Calu3 (cell line): ENCODE data around the gene RHOXF2B. TPM values are rescaled to one million over a fixed set of nuclear protein-coding genes. Genes with fewer than 3 reads are reported as not detected.
"Not testable (repeated sequence)": the region's sequence is repeated elsewhere in the genome, so short reads cannot be mapped to it uniquely, and the experiment has no call there.

Experiments used
- Bru-seq: library from RNA; stranded (reverse); fragments of 400-500 nt; gene quantifications from one replicate; lab custom pipeline; 2021; lab: Mats Ljungman, UMichigan
- BruChase-seq, 2 experiments: library from RNA; stranded (reverse); fragments of 400-500 nt; gene quantifications; one replicate each; lab custom pipeline; 2021; lab: Mats Ljungman, UMichigan
- BruUV-seq: library from RNA; stranded (reverse); fragments of 400-500 nt; replicated peaks from 2 replicates; lab custom pipeline; 2021; lab: Mats Ljungman, UMichigan
- CTCF ChIA-PET: fragments of 300-600 bp; sonication (Branson Sonifier 250); formaldehyde crosslinking; loops from one replicate; lab custom pipeline; 2022; ENCODE audit warnings: antibody characterized with exemption; lab: Charles Lee
- DNase-seq: peaks from one replicate; pipeline ENCODE4 v3.0.0; 2022
- H3K27ac Mint-ChIP-seq: one replicate; pipeline ENCODE4 v1.8.0; 2022; ENCODE audit warnings: mixed read lengths; ENCODE audit not compliant: unreplicated experiment
- H3K27me3 Mint-ChIP-seq: one replicate; pipeline ENCODE4 v1.8.0; 2022; ENCODE audit warnings: mixed read lengths; ENCODE audit not compliant: unreplicated experiment
- H3K36me3 Mint-ChIP-seq: one replicate; pipeline ENCODE4 v1.8.0; 2022; ENCODE audit warnings: mild to moderate bottlenecking, moderate library complexity, mixed read lengths; ENCODE audit not compliant: insufficient read depth, unreplicated experiment
- H3K4me1 Mint-ChIP-seq: one replicate; pipeline ENCODE4 v1.8.0; 2022; ENCODE audit warnings: mild to moderate bottlenecking, low read depth, mixed read lengths; ENCODE audit not compliant: unreplicated experiment
- H3K4me3 Mint-ChIP-seq: one replicate; pipeline ENCODE4 v1.8.0; 2022; ENCODE audit warnings: mild to moderate bottlenecking, low read depth, moderate library complexity, mixed read lengths; ENCODE audit not compliant: unreplicated experiment
- H3K9me3 Mint-ChIP-seq: one replicate; pipeline ENCODE4 v1.8.0; 2022; ENCODE audit warnings: low read depth, mixed read lengths; ENCODE audit not compliant: unreplicated experiment
- intact Hi-C: fragments of 100-400 bp; cut with micrococcal nuclease; formaldehyde crosslinking; loops from one replicate; pipeline ENCODE4 v1.10.0; 2022; ENCODE audit not compliant: unreplicated experiment
- long read RNA-seq: library from polyadenylated mRNA; stranded (forward); transcript quantifications from one replicate; pipeline ENCODE4 v2.0.0, GENCODE V29; 2022
- total RNA-seq: library from RNA; stranded (reverse); gene quantifications from 2 replicates; pipeline ENCODE4 v1.2.3, GENCODE V29; 2022
- TF ChIP-seq, protein P1 (sequence below): fragments of 200-600 bp; IDR thresholded peaks from one replicate; pipeline ENCODE4 v1.8.0; 2022; ENCODE audit warnings: antibody characterized with exemption; ENCODE audit not compliant: unreplicated experiment

RHOXF2B gene
- total RNA-seq (not detected in 2 replicates), Bru-seq, nascent RNA (not detected), BruChase-seq, experiment 1, labeled RNA remaining after a 6-hour chase (not detected), BruChase-seq, experiment 2, labeled RNA remaining after a 2-hour chase (not detected)
- long read RNA-seq: 0 reads

GRCh38 chrX:120077590-120077989 is at the start of gene RHOXF2B:
Gene RHOXF2B (minus strand): TSS chrX:120077690. CDS start chrX:120077552, 138 bp downstream.
- H3K4me1 Mint-ChIP-seq, BruUV-seq, CTCF ChIA-PET, H3K27ac Mint-ChIP-seq, H3K27me3 Mint-ChIP-seq, intact Hi-C loops, H3K4me3 Mint-ChIP-seq, DNase-seq, H3K36me3 Mint-ChIP-seq, H3K9me3 Mint-ChIP-seq: not testable (repeated sequence)

DNA sequence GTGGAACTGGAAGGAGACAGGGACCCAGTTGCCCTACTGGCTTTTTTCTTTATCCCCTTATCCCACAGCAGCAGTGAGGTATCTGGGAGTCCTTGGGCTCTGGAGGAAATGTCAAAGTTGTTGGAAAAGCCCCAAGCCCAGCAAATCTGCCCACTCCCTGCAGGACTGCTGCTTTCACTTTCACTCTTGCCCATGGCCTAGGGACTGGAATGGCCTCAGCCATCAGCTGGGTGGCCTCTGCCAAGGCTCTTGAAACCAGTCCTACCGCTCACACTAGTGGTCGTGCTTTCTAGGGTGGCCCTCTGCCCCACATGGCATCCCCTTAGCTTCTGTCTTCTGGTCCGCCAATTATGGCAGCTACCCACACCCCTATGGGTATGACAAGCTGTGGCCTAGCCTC is 48.0 kb upstream of the RHOXF2B start:
- H3K36me3 Mint-ChIP-seq: no peaks in the 10 kb centered on the region
- CTCF ChIA-PET: interaction anchor here (0.6 kb wide), 1 partner anchor 1310 kb away, joined by 4 read pairs; no protein-coding TSS in a partner anchor
- H3K4me1 Mint-ChIP-seq: no peaks in the 10 kb centered on the region
- H3K4me3 Mint-ChIP-seq: no peak overlapping the region
- H3K27me3 Mint-ChIP-seq: no peaks in the 10 kb centered on the region
- TF ChIP-seq, protein P1, sequence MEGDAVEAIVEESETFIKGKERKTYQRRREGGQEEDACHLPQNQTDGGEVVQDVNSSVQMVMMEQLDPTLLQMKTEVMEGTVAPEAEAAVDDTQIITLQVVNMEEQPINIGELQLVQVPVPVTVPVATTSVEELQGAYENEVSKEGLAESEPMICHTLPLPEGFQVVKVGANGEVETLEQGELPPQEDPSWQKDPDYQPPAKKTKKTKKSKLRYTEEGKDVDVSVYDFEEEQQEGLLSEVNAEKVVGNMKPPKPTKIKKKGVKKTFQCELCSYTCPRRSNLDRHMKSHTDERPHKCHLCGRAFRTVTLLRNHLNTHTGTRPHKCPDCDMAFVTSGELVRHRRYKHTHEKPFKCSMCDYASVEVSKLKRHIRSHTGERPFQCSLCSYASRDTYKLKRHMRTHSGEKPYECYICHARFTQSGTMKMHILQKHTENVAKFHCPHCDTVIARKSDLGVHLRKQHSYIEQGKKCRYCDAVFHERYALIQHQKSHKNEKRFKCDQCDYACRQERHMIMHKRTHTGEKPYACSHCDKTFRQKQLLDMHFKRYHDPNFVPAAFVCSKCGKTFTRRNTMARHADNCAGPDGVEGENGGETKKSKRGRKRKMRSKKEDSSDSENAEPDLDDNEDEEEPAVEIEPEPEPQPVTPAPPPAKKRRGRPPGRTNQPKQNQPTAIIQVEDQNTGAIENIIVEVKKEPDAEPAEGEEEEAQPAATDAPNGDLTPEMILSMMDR: no peak
- H3K27ac Mint-ChIP-seq: no peak overlapping the region
- intact Hi-C loops: no loop called here
- H3K9me3 Mint-ChIP-seq: no peaks in the 10 kb centered on the region
- no TSS peak for BruUV-seq
- no peak for DNase-seq

GRCh38 chrX:120120223-120120622 is 42.7 kb upstream of the RHOXF2B start:
- TF ChIP-seq, protein P1: no peak
- Mint-ChIP-seq H3K27ac (no peak overlapping the region), H3K4me1 (no peaks in the 10 kb centered on the region), H3K36me3 (no peaks in the 10 kb centered on the region), H3K27me3 (peaks cover 16% of the 10 kb centered on the region), H3K4me3 (no peak overlapping the region), H3K9me3 (no peaks in the 10 kb centered on the region)
- DNase-seq: no peak
- intact Hi-C loops: no loop called here
- CTCF ChIA-PET: interaction anchor here (0.5 kb wide), 1 partner anchor 645 kb away, joined by 4 read pairs; no protein-coding TSS in a partner anchor
- BruUV-seq: no TSS peak

DNA sequence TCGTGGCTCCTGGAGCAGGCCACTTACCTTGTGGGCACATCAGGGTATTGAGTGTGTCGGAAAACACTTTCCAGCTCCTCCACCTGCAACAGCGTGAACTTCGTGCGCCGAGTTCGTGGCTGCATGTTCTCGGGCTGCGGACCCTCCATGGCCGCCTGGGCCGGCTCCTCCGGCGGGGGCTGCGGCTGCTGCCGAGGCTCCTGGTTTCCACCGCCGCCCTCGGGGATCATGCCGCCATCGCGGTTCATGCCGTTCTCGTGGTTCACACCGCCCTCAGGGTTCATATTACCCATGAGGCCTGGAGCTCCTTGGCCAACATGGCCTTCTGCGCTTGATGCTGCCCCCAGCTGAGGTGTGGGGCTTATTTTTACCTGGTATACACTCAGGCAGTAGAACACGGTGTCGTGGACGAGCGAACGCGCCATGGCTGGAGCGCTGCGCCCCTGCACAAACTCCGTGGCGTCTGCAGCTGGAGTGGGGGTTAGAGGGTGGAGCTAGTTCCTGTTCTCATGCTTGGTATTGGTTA is 38.0 kb upstream of the RHOXF2B start, which contains the start of gene RHOXF1:
TSS of gene RHOXF1 (minus strand) at position 476 of the 526 bp plus-strand sequence. CDS start at position 425, 51 bp downstream.
- peaks cover 16% of the 10 kb centered on the region for H3K27me3 Mint-ChIP-seq
- H3K9me3 Mint-ChIP-seq: no peaks in the 10 kb centered on the region
- no peak for DNase-seq
- no peak within 1 kb of the TSS for H3K27ac Mint-ChIP-seq
- no peak within 1 kb of the TSS for H3K4me3 Mint-ChIP-seq
- TF ChIP-seq, protein P1: no peak
- CTCF ChIA-PET: no interaction called here
- intact Hi-C loops: no loop called here
- H3K36me3 Mint-ChIP-seq: no peaks in the 10 kb centered on the region
- H3K4me1 Mint-ChIP-seq: no peaks in the 10 kb centered on the region
- no TSS peak for BruUV-seq

DNA sequence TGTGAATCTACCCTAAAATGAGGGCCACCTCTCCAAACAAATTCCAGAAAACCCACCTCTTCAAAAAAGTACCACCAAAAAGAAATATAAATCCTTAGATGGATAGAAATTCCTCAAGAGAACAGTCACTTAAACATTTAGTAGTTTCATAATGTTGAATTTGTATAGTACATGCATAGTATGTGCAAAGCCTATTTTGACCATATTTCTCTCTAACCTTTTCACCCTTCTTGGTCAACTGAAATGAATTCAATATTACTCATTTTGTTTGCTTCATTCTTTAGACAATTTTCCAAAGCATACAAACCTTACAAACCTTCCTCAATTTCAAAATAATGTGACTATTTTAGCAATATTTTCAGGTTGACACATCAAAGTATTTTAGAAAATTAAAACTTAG is 34.1 kb upstream of the RHOXF2B start:
- Mint-ChIP-seq H3K27me3 (no peaks in the 10 kb centered on the region), H3K4me1 (no peaks in the 10 kb centered on the region), H3K9me3 (no peaks in the 10 kb centered on the region), H3K27ac (no peak overlapping the region), H3K36me3 (no peaks in the 10 kb centered on the region), H3K4me3 (no peak overlapping the region)
- intact Hi-C loops: no loop called here
- CTCF ChIA-PET: no interaction called here
- no TSS peak for BruUV-seq
- no peak for DNase-seq
- TF ChIP-seq, protein P1: no peak
